Sciatic nerve (tissue), 2 donors: ENCODE data around the gene KREMEN1. TPM values are rescaled to one million over a fixed set of nuclear protein-coding genes. Genes with fewer than 3 reads are reported as not detected.

ENCODE experiments used
- ATAC-seq: fragments of 200-7000 bp; cut with Tn5 transposase; one replicate; pipeline ENCODE4 v1.9.1; 2020; ENCODE audit warnings: mild to moderate bottlenecking, moderate library complexity
- DNase-seq: peaks from one replicate; pipeline ENCODE4 v3.0.0-alpha.2; 2020; ENCODE audit warnings: low spot score
- intact Hi-C: fragments of 100-400 bp; cut with DNase I; formaldehyde crosslinking; loops from one replicate; pipeline ENCODE4 v1.14.2; 2022
- total RNA-seq: library from RNA; stranded (reverse); fragmentation: NEBNext Ultra II Directional; extraction: Animal tissue kit (Norgen Biotek cat#: 25700); gene quantifications from one replicate; pipeline ENCODE4 v1.2.1, GENCODE V29; 2021
- donor health status: DM: no; HTN: no; CAD: no.
- donor health status: DM: no; HTN: no; CAD: no.

Gene KREMEN1
- total RNA-seq, 1 donor from 2014 or later: 21.5 TPM

DNA sequence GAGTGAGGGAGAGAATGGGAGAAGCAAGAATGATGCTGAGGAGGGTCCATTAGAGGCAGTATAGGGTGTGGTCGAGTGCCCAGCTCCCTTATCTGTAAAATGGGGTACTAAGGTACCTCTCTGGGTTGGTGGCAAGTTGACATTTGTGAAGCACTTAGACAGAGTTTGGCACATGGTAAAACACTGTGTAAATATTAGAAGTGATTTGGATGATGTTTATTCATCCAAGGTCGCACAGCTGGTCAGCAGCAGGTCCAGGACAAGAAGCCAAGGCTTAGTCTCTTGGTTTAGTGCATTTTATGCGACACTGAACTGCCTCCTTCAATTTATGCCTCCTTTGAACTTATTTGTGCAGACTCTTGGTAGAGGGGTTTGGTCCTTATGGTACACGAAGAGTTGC, 19.4 kb downstream of the KREMEN1 start:
- no peak for ATAC-seq
- intact Hi-C loops: no loop called here
- DNase-seq: no peak

DNA sequence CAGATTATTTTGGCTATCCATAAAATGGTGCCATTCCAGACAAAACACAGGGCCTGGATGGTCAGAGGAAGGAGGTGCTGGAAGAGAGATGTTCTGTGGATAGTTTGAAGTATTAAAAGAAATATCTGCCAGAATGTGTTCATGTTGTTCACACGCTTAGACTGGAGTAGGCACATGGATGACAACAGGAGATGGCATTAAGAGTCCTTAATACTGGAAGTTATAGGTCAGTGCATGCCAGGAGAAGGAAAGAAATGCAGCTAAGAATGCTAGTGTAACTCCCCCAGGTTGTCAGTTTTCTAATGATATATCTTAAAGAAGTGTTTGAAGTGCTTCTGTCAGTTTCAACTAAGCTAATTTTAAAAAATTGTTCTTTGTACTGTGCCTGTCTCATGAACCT, 20.2 kb downstream of the KREMEN1 start:
- ATAC-seq (no peak), DNase-seq (no peak)
- intact Hi-C loops: no loop called here

- ATAC-seq (peak; percentile 91), DNase-seq (no peak)
- intact Hi-C loops: no loop called here
Measured at GRCh38 chr22:29093501-29094300, 20.9 kb downstream of the KREMEN1 start.

DNA sequence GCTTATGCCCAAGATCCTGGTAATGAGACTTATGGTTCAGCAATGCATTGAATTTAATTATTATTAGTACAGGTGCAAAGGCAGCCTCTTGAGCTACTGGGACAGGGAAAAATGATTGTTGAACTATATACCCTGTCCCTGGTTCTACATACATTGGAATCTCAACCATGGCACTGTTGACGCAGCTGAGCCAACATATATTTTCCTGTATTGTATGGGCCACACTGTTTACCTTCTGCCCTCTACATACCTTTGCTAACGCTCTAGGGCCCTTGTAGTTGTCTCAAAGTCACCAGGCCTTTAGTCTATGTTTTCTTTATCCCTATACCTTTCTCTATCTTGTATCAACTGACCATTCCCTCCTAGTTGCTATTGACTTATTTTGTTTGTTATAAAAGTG, 22.6 kb downstream of the KREMEN1 start:
- intact Hi-C loops: no loop called here
- ATAC-seq (no peak), DNase-seq (no peak)

DNA sequence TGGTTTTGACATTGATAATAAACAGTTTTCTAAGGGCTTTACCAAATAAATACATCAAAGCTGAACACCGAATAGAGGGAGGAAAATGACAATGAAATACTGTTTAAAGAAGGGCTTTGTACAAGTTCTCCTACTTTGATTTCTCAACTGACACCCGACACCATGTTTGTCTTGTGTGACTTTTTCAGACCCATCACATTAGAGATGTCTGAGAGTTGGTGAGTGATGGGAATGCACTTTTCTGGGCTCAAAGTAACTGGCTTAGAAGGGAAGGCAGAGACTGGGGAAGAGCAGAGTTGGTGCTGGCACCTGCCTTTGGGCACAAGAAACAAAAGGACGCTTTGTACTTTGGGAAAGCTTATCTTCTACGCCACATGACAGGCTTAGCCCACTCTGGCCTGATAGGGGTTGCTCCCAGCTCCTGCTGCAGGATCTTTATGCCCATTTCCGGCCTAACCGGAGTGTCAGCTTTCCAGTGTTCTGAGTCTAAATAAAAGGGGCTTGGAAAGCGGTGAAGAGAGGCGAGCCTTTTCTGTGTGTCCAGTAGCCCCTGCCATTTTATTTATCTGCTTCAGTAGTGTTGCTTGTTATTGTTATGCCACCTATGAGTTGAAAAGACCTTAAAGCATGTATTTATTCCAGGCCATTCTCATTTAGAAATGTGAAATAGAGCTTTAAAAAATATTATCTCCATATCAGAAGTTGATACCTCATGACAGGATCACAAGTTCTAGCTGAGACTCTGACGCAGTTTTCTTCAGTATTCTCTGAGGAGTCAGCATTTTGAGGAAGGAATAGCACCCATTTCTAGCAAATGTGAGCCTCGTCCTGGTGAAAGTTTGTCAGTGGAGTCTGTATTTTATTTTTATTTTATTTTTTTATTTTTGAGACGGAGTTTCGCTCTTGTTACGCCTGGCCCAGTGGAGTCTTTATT, 24.2 kb downstream of the KREMEN1 start:
- no peak for ATAC-seq
- no peak for DNase-seq
- intact Hi-C loops: no loop called here

GRCh38 chr22:29098296-29098695, 25.5 kb downstream of the KREMEN1 start:
- no peak for ATAC-seq

GRCh38 chr22:29102300-29102699, 29.5 kb downstream of the KREMEN1 start:
- intact Hi-C loops: no loop called here
- no peak for ATAC-seq
- no peak for DNase-seq

More at GRCh38 chr22:29098296-29098695, 25.5 kb downstream of the KREMEN1 start:
- intact Hi-C loops: no loop called here
- no peak for DNase-seq

DNA sequence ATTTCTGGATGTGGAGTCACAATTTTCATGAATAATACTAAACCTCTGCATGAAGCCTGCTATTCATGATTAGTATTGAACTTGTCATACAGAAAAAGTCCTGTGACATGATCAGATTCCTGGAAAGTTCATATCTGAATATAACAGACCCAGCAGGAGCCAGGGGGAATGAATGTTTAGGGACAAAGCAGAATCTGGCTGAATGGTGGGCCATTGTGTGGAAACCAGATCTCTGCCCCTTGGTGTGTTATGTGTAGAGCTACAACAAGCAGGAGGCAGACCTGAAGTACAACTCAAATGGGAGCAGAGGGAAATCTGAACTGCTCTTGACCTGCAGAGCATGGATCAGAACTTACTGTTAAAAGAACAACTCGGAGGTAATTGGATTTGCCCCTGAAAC, 30.3 kb downstream of the KREMEN1 start:
- ATAC-seq: no peak
- intact Hi-C loops: no loop called here

GRCh38 chr22:29105468-29105867, 32.6 kb downstream of the KREMEN1 start:
- DNase-seq (no peak), ATAC-seq (no peak)
- intact Hi-C loops: no loop called here

More for the DNA sequence above, 30.3 kb downstream of the KREMEN1 start:
- DNase-seq: no peak

GRCh38 chr22:29106839-29107238, 34.0 kb downstream of the KREMEN1 start:
- DNase-seq: no peak
- no peak for ATAC-seq
- intact Hi-C loops: no loop called here

DNA sequence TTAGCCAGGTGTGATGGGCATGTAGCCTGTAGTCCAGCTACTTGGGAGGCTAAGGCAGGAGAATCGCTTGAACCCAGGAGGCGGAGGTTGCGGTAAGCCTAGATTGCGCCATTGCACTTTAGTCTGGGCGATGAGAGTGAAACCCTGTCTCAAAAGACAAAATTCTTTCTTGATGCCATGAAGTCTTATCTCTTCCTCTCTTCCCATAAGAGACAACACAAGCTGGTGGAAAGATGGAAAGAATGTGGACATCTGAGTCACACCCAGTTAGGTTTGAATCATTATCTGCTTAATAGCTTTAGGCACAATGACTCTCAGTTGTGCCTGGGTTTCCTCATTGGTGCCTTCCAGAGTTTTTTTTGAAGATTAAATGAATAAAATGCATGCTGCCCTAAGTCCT, 35.3 kb downstream of the KREMEN1 start:
- DNase-seq: no peak
- intact Hi-C loops: no loop called here
- ATAC-seq: no peak

GRCh38 chr22:29109822-29110221, 37.0 kb downstream of the KREMEN1 start:
- intact Hi-C loops: no loop called here
- peak; percentile 40 for ATAC-seq

GRCh38 chr22:29110946-29111345, 38.1 kb downstream of the KREMEN1 start:
- intact Hi-C loops: no loop called here
- DNase-seq: no peak
- no peak for ATAC-seq

More at GRCh38 chr22:29109822-29110221, 37.0 kb downstream of the KREMEN1 start:
- no peak for DNase-seq

GRCh38 chr22:29112121-29112520, 39.3 kb downstream of the KREMEN1 start:
- intact Hi-C loops: no loop called here

GRCh38 chr22:29112681-29113080, 39.8 kb downstream of the KREMEN1 start:
- ATAC-seq (peak; percentile 55), DNase-seq (no peak)
- intact Hi-C loops: no loop called here

More at GRCh38 chr22:29112121-29112520, 39.3 kb downstream of the KREMEN1 start:
- peak; percentile 55 for ATAC-seq
- DNase-seq: no peak

GRCh38 chr22:29113319-29113718, 40.5 kb downstream of the KREMEN1 start:
- no peak for ATAC-seq
- no peak for DNase-seq
- intact Hi-C loops: no loop called here

DNA sequence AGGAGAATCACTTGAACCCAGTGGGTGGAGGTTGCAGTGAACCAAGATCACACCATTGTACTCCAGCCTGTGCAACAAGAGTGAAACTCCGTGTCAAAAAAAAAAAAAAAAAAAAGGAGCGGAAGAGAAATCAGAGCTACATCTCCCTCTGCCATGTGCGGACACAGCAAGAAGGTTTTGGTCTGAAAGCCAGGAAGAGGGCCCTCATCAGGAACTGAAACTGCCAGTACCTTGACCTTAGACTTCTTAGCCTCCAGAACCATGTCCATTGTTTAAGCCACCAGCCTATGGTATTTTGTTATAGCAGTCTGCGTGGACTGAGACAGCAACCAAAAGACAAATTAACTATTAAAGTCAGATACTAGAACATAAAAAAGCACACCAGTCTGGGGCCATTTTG, 41.6 kb downstream of the KREMEN1 start:
- intact Hi-C loops: no loop called here
- no peak for ATAC-seq
- no peak for DNase-seq

- intact Hi-C loops: no loop called here
- no peak for DNase-seq
- no peak for ATAC-seq
Measured at GRCh38 chr22:29115682-29116288, 43.0 kb downstream of the KREMEN1 start.

- ATAC-seq: no peak
- intact Hi-C loops: no loop called here
- DNase-seq: no peak
Measured at GRCh38 chr22:29116397-29117123, 43.7 kb downstream of the KREMEN1 start.
